Upper lobe of left lung (tissue), 6 donors: ENCODE results near the gene HSD3B2. TPM values are rescaled to one million over a fixed set of nuclear protein-coding genes. Genes with fewer than 3 reads are reported as not detected.

ENCODE experiments used
- ATAC-seq, 2 donors: fragments of 200-7000 bp; cut with Tn5 transposase; one replicate each; pipeline ENCODE4 v1.9.1; 2022; ENCODE audit warnings: mild to moderate bottlenecking in 2 of 2, moderate library complexity in 2 of 2; ENCODE audit not compliant: low FRiP score in 2 of 2
- DNase-seq, 2 donors: peaks; one replicate each; pipeline ENCODE4 v3.0.0-alpha.2; 2019 to 2020
- H3K27ac ChIP-seq, 4 donors: fragments of 200-600 bp; sonication (generic); one replicate each; pipeline ENCODE4 v1.5.1; 2016 to 2019
- H3K27me3 ChIP-seq, 4 donors: fragments of 200-600 bp; sonication (generic); one replicate each; pipeline ENCODE4 v1.5.1; 2017 to 2019
- H3K36me3 ChIP-seq, 4 donors: fragments of 200-600 bp; sonication (generic); one replicate each; pipeline ENCODE4 v1.5.1; 2016 to 2019
- H3K4me1 ChIP-seq, 4 donors: fragments of 200-600 bp; sonication (generic); one replicate each; pipeline ENCODE4 v1.5.1; 2018 to 2019
- H3K4me3 ChIP-seq, 4 donors: fragments of 200-600 bp; sonication (generic); one replicate each; pipeline ENCODE4 v1.5.1; 2017 to 2019; ENCODE audit warnings: mild to moderate bottlenecking in 2 of 4, moderate library complexity in 1 of 4
- H3K9me3 ChIP-seq, 4 donors: fragments of 200-600 bp; sonication (generic); one replicate each; pipeline ENCODE4 v1.5.1; 2018 to 2019
- CTCF ChIP-seq, 6 experiments: fragments of 450-650 bp in 4 of 6; fragments of 200-600 bp in 2 of 6; sonication (generic) in 2 of 6; IDR thresholded peaks; one replicate each; pipeline ENCODE4 v1.5.1; 2016 to 2019; ENCODE audit warnings: antibody characterized with exemption in 6 of 6
- EP300 ChIP-seq, 4 donors: sonication (generic); formaldehyde crosslinking; IDR thresholded peaks; one replicate each; pipeline ENCODE4 v1.5.1; 2017; ENCODE audit warnings: antibody characterized with exemption in 4 of 4, control low read depth in 2 of 4
- POLR2A ChIP-seq, 4 donors: fragments of 450-650 bp; IDR thresholded peaks; one replicate each; pipeline ENCODE4 v1.5.1; 2016 to 2017; ENCODE audit warnings: antibody characterized with exemption in 4 of 4, mild to moderate bottlenecking in 2 of 4
- POLR2AphosphoS5 ChIP-seq, 2 donors: sonication (generic); formaldehyde crosslinking; IDR thresholded peaks; one replicate each; pipeline ENCODE4 v1.5.1; 2017; ENCODE audit warnings: antibody characterized with exemption in 2 of 2
- WGBS, 2 donors: methylation state at CpG; one replicate each; pipeline ENCODE4 v1.1.5; 2017 to 2018; 5-methylcytosine and 5-hydroxymethylcytosine counted together
- total RNA-seq, 6 donors: library from RNA; depleted of rRNA in 4 of 6; stranded (reverse); fragments of >200 nt in 4 of 6; gene quantifications; one replicate each; pipeline versions ENCODE4 v1.1.0 to v1.2.1, GENCODE V29; 2016 to 2021
- donor health status: DM: no; HTN: no; CAD: no; lungs with moderate emphysema.
- donor health status: DM: no; HTN: yes; CAD: no; lungs with severe emphysema.

HSD3B2 gene
- total RNA-seq, 6 donors from 2014 or later, result 2.1 TPM; not detected in 4

GRCh38 chr1:119448127-119448511, 33.2 kb downstream of the HSD3B2 start:
- no peaks in the 10 kb centered on the region for H3K36me3 ChIP-seq
- ATAC-seq (no peak), DNase-seq (no peak)
- H3K27ac ChIP-seq, result no peak overlapping the region
- TF ChIP-seq POLR2A (IDR thresholded peaks at IDR 0.05) (no peak), EP300 (IDR thresholded peaks at IDR 0.05) (no peak), CTCF (IDR thresholded peaks at IDR 0.05) (no peak)
- H3K9me3 ChIP-seq, result no peaks in the 10 kb centered on the region
- WGBS, 2 donors, result 69% methylated on average over 2 of the region's 2 CpGs; no CpG with 5 or more reads in 1 of the 2 donors
- no peak overlapping the region for H3K4me3 ChIP-seq
- no peaks in the 10 kb centered on the region for H3K4me1 ChIP-seq
- no peaks in the 10 kb centered on the region for H3K27me3 ChIP-seq

- TF ChIP-seq EP300 (IDR thresholded peaks at IDR 0.05) (no peak), CTCF (IDR thresholded peaks at IDR 0.05) (no peak), POLR2A (IDR thresholded peaks at IDR 0.05) (no peak), POLR2AphosphoS5 (IDR thresholded peaks at IDR 0.05) (no peak)
- Histone ChIP-seq H3K4me3 (no peak overlapping the region), H3K27me3 (no peaks in the 10 kb centered on the region), H3K36me3 (no peaks in the 10 kb centered on the region), H3K4me1 (no peaks in the 10 kb centered on the region), H3K9me3 (no peaks in the 10 kb centered on the region), H3K27ac (no peak overlapping the region)
- 63 to 76% methylated on average over 8 of the region's 8 CpGs for WGBS, 2 donors
- ATAC-seq (no peak), DNase-seq (no peak)
These were observed 35.0 kb downstream of the HSD3B2 start for GRCh38 chr1:119449971-119450370.

- ATAC-seq (no peak), DNase-seq (no peak)
- Histone ChIP-seq H3K9me3 (no peaks in the 10 kb centered on the region), H3K27me3 (no peaks in the 10 kb centered on the region), H3K4me1 (no peaks in the 10 kb centered on the region), H3K4me3 (no peak overlapping the region), H3K27ac (no peak overlapping the region), H3K36me3 (no peaks in the 10 kb centered on the region)
- WGBS, 2 donors, result 77 to 89% methylated on average over 6 of the region's 6 CpGs
- TF ChIP-seq CTCF (IDR thresholded peaks at IDR 0.05), result no peak
- TF ChIP-seq POLR2AphosphoS5 (IDR thresholded peaks at IDR 0.05), result no peak
- no peak for TF ChIP-seq POLR2A (IDR thresholded peaks at IDR 0.05)
- no peak for TF ChIP-seq EP300 (IDR thresholded peaks at IDR 0.05)
These were observed 36.2 kb downstream of the HSD3B2 start for GRCh38 chr1:119451158-119451557.

- Histone ChIP-seq H3K9me3 (no peaks in the 10 kb centered on the region), H3K4me3 (no peak overlapping the region), H3K36me3 (no peaks in the 10 kb centered on the region), H3K27me3 (no peaks in the 10 kb centered on the region), H3K27ac (no peak overlapping the region), H3K4me1 (no peaks in the 10 kb centered on the region)
- DNase-seq (no peak), ATAC-seq (no peak)
- WGBS, 2 donors, result 30 to 48% methylated on average over 2 of the region's 2 CpGs
- TF ChIP-seq CTCF (IDR thresholded peaks at IDR 0.05) (no peak), POLR2AphosphoS5 (IDR thresholded peaks at IDR 0.05) (no peak), EP300 (IDR thresholded peaks at IDR 0.05) (no peak), POLR2A (IDR thresholded peaks at IDR 0.05) (no peak)
These were observed 37.1 kb downstream of the HSD3B2 start for GRCh38 chr1:119452091-119452490.

- Histone ChIP-seq H3K27ac (no peak overlapping the region), H3K36me3 (no peaks in the 10 kb centered on the region), H3K4me3 (no peak overlapping the region), H3K27me3 (no peaks in the 10 kb centered on the region), H3K4me1 (no peaks in the 10 kb centered on the region), H3K9me3 (no peaks in the 10 kb centered on the region)
- 43 to 46% methylated on average over 3 of the region's 3 CpGs for WGBS, 2 donors
- ATAC-seq (peak in 1 of 2 donors; percentile 58), DNase-seq (no peak)
- TF ChIP-seq POLR2A (IDR thresholded peaks at IDR 0.05) (no peak), POLR2AphosphoS5 (IDR thresholded peaks at IDR 0.05) (no peak), EP300 (IDR thresholded peaks at IDR 0.05) (no peak), CTCF (IDR thresholded peaks at IDR 0.05) (no peak)
These were observed 38.1 kb downstream of the HSD3B2 start for GRCh38 chr1:119453021-119453420.
